H1 (cell line): ENCODE data around the gene RPL19. TPM values are rescaled to one million over a fixed set of nuclear protein-coding genes. Genes with fewer than 3 reads are reported as not detected.

ENCODE experiments used
- CTCF ChIA-PET: fragments of 300-600 bp; sonication (Branson Sonifier 250); formaldehyde crosslinking; loops from one replicate; lab custom pipeline; 2021; ENCODE audit not compliant: partially characterized antibody; lab: Charles Lee
- POLR2A ChIA-PET: fragments of 300-600 bp; sonication (Branson Sonifier 250); formaldehyde crosslinking; loops from one replicate; lab custom pipeline; 2021; ENCODE audit warnings: inconsistent platforms; ENCODE audit not compliant: partially characterized antibody; lab: Charles Lee
- DNase-seq, 2 experiments: peaks; one replicate each; pipeline versions ENCODE4 v3.0.0 to v3.0.0-alpha.2; 2010 to 2022; ENCODE audit warnings: low spot score in 2 of 2, low read depth in 1 of 2, mixed read lengths in 1 of 2
- FAIRE-seq: peaks from 2 replicates; lab custom pipeline; 2011; peaks lifted over from hg19 to GRCh38; lab: Jason Lieb, UNC
- H2AFZ ChIP-seq: 2 replicates; pipeline ENCODE4 v1.8.1; 2012; ENCODE audit warnings: low read length, inconsistent platforms
- H2AK5ac ChIP-seq: 2 replicates; pipeline ENCODE4 v1.6.1; 2013; ENCODE audit warnings: low read depth, low read length
- H2BK120ac ChIP-seq: replicated peaks from 2 replicates; pipeline ENCODE3; 2013; ENCODE audit warnings: low read depth, low read length, inconsistent platforms
- H2BK12ac ChIP-seq: 2 replicates; pipeline ENCODE4 v1.6.1; 2013; ENCODE audit warnings: low read depth, low read length
- H2BK15ac ChIP-seq: 2 replicates; pipeline ENCODE4 v1.6.1; 2013; ENCODE audit warnings: low read length
- H2BK20ac ChIP-seq: 2 replicates; pipeline ENCODE4 v1.6.1; 2013; ENCODE audit warnings: low read length
- H2BK5ac ChIP-seq: 2 replicates; pipeline ENCODE4 v1.6.1; 2013; ENCODE audit warnings: low read depth, low read length
- H3K14ac ChIP-seq: 2 replicates; pipeline ENCODE4 v1.6.1; 2013; ENCODE audit warnings: inconsistent platforms; ENCODE audit not compliant: insufficient read length
- H3K18ac ChIP-seq: 2 replicates; pipeline ENCODE4 v1.6.1; 2013; ENCODE audit warnings: low read length; ENCODE audit errors: extremely low read depth
- H3K23ac ChIP-seq: 2 replicates; pipeline ENCODE4 v1.6.1; 2013; ENCODE audit warnings: inconsistent platforms; ENCODE audit not compliant: insufficient read length
- H3K23me2 ChIP-seq: 2 replicates; pipeline ENCODE4 v1.6.1; 2013; ENCODE audit warnings: low read depth, low read length
- H3K27ac ChIP-seq: 2 replicates; pipeline ENCODE4 v1.6.1; 2011; ENCODE audit warnings: low read depth, low read length, inconsistent platforms
- H3K27me3 ChIP-seq, 4 experiments: replicated peaks in 1 of 4; 1 replicate in 1 of 4; 2 replicates in 3 of 4; pipeline versions ENCODE4 v1.6.1 to v1.8.1; 2011 to 2013; ENCODE audit warnings: low read length in 3 of 4, mild to moderate bottlenecking in 3 of 4, inconsistent platforms in 2 of 4, mixed read lengths in 2 of 4, moderate library complexity in 1 of 4; ENCODE audit not compliant: control insufficient read depth in 3 of 4, insufficient read depth in 3 of 4; ENCODE audit errors: extremely low read depth in 1 of 4
- H3K36me3 ChIP-seq, 4 experiments: 2 replicates each; pipeline versions ENCODE4 v1.6.1 to v1.8.1; 2011 to 2013; ENCODE audit warnings: mild to moderate bottlenecking in 4 of 4, low read length in 3 of 4, moderate library complexity in 2 of 4, control low read depth in 1 of 4, inconsistent platforms in 1 of 4; ENCODE audit not compliant: insufficient read depth in 4 of 4, control insufficient read depth in 2 of 4
- H3K4ac ChIP-seq: replicated peaks from 2 replicates; pipeline ENCODE3; 2013; ENCODE audit warnings: low read length, low read depth, mixed read lengths, inconsistent platforms; ENCODE audit not compliant: insufficient read length
- H3K4me1 ChIP-seq, 4 experiments: replicated peaks in 1 of 4; 1 replicate in 1 of 4; 2 replicates in 3 of 4; pipeline versions ENCODE4 v1.6.1 to v1.8.1; 2011 to 2013; ENCODE audit warnings: low read length in 3 of 4, inconsistent platforms in 2 of 4, mixed read lengths in 1 of 4; ENCODE audit not compliant: insufficient read depth in 4 of 4, control insufficient read depth in 3 of 4
- H3K4me2 ChIP-seq, 2 experiments: 2 replicates each; pipeline versions ENCODE4 v1.6.1 to v1.8.1; 2011 to 2013; ENCODE audit warnings: low read depth in 2 of 2, low read length in 2 of 2, control low read depth in 1 of 2, inconsistent platforms in 1 of 2, mild to moderate bottlenecking in 1 of 2; ENCODE audit not compliant: insufficient read depth in 1 of 2
- H3K4me3 ChIP-seq, 4 experiments: fragments of 200-600, 300-600 bp in 1 of 4; sonication (generic), shearing (Covaris generic), sonication (Bioruptor Twin) in 1 of 4; 2 replicates each; pipeline versions ENCODE4 v1.5.1 to v1.8.1; 2011 to 2016; ENCODE audit warnings: low read length in 4 of 4, low read depth in 3 of 4, control low read depth in 2 of 4, inconsistent platforms in 2 of 4, mild to moderate bottlenecking in 2 of 4, mixed read lengths in 1 of 4, moderate library complexity in 1 of 4; ENCODE audit not compliant: insufficient read depth in 2 of 4; ENCODE audit errors: extremely low read depth in 1 of 4
- H3K56ac ChIP-seq: replicated peaks from 2 replicates; pipeline ENCODE3; 2013; ENCODE audit warnings: low read depth, mild to moderate bottlenecking, mixed read lengths, low read length, inconsistent platforms; ENCODE audit not compliant: insufficient read length
- H3K79me1 ChIP-seq: 2 replicates; pipeline ENCODE4 v1.6.1; 2013; ENCODE audit warnings: low read depth, low read length, control low read depth
- H3K79me2 ChIP-seq, 2 experiments: 2 replicates each; pipeline versions ENCODE4 v1.6.1 to v1.8.1; 2012 to 2013; ENCODE audit warnings: low read length in 2 of 2, mild to moderate bottlenecking in 2 of 2, inconsistent platforms in 1 of 2; ENCODE audit not compliant: insufficient read depth in 2 of 2, control insufficient read depth in 1 of 2
- H3K9ac ChIP-seq, 4 experiments: replicated peaks in 1 of 4; 1 replicate in 1 of 4; 2 replicates in 3 of 4; pipeline versions ENCODE4 v1.6.1 to v1.8.1; 2011 to 2013; ENCODE audit warnings: low read depth in 3 of 4, low read length in 3 of 4, control low read depth in 2 of 4, mild to moderate bottlenecking in 2 of 4, moderate library complexity in 2 of 4, inconsistent platforms in 1 of 4; ENCODE audit errors: extremely low read depth in 1 of 4
- H3K9me3 ChIP-seq, 2 experiments: 2 replicates each; pipeline versions ENCODE4 v1.6.1 to v1.8.1; 2012 to 2013; ENCODE audit warnings: mild to moderate bottlenecking in 2 of 2, moderate library complexity in 2 of 2, control low read depth in 1 of 2, inconsistent platforms in 1 of 2, low read depth in 1 of 2, low read length in 1 of 2, mixed read lengths in 1 of 2; ENCODE audit not compliant: insufficient read depth in 2 of 2
- H4K20me1 ChIP-seq, 2 experiments: replicated peaks in 1 of 2; 2 replicates each; pipeline versions ENCODE3 to v1.8.1; 2011 to 2013; ENCODE audit warnings: inconsistent platforms in 2 of 2, low read length in 2 of 2, mild to moderate bottlenecking in 1 of 2; ENCODE audit not compliant: insufficient read depth in 2 of 2, control insufficient read depth in 1 of 2
- H4K5ac ChIP-seq: 2 replicates; pipeline ENCODE4 v1.6.1; 2013; ENCODE audit warnings: low read length, low read depth, mixed read lengths, inconsistent platforms; ENCODE audit not compliant: insufficient read length
- H4K8ac ChIP-seq: 2 replicates; pipeline ENCODE4 v1.8.0; 2013; ENCODE audit warnings: mild to moderate bottlenecking, moderate library complexity, low read length, inconsistent platforms; ENCODE audit not compliant: insufficient read depth; ENCODE audit errors: extremely low read depth
- H4K91ac ChIP-seq: replicated peaks from 2 replicates; pipeline ENCODE3; 2013; ENCODE audit warnings: low read length, mixed read lengths, inconsistent platforms; ENCODE audit not compliant: insufficient read length
- CHD1 ChIP-seq: IDR thresholded peaks from 2 replicates; pipeline ENCODE4 v1.6.1; 2012; ENCODE audit warnings: low read depth, low read length, improper control_type of control experiment
- EP300 ChIP-seq, 2 experiments: IDR thresholded peaks; 1 replicate in 1 of 2; 2 replicates in 1 of 2; pipeline ENCODE4 v1.6.1; 2011 to 2012; ENCODE audit warnings: low read depth in 2 of 2, low read length in 2 of 2, mild to moderate bottlenecking in 2 of 2, borderline replicate concordance in 1 of 2, inconsistent platforms in 1 of 2, moderate library complexity in 1 of 2
- KDM1A ChIP-seq: fragments of 200-600, 300-600 bp; sonication (generic); IDR thresholded peaks from 2 replicates; pipeline ENCODE4 v1.7.1; 2016; ENCODE audit warnings: mild to moderate bottlenecking, low read length, borderline replicate concordance
- RXRA ChIP-seq: IDR thresholded peaks from 2 replicates; pipeline ENCODE4 v1.6.1; 2011; ENCODE audit warnings: low read depth, mild to moderate bottlenecking, low read length, moderate library complexity; ENCODE audit not compliant: insufficient read depth
- USF2 ChIP-seq: IDR thresholded peaks from 2 replicates; pipeline ENCODE4 v1.6.1; 2011; ENCODE audit warnings: low read length, improper control_type of control experiment
- WGBS, 2 experiments: shearing (Covaris generic) in 1 of 2; methylation state at CpG; one replicate each; pipeline versions ENCODE4 v1.1.6 to v1.1.7; 2013 to 2015; ENCODE audit warnings: low lambda C conversion rate in 2 of 2, mixed read lengths in 2 of 2, inconsistent platforms in 1 of 2, low coverage in 1 of 2, missing lambda C conversion rate in 1 of 2; ENCODE audit not compliant: insufficient replicate concordance in 2 of 2, insufficient coverage in 1 of 2, insufficient read length in 1 of 2; ENCODE audit errors: extremely low coverage in 1 of 2, missing lambda C conversion rate in 1 of 2; 5-methylcytosine and 5-hydroxymethylcytosine counted together
- polyA plus RNA-seq, 7 experiments: library from polyadenylated mRNA; depleted of rRNA in 3 of 7; stranded (reverse) in 5 of 7; unstranded in 2 of 7; fragments of >200 nt in 5 of 7; fragments of 200-250 nt in 2 of 7; gene quantifications; 1 replicate in 5 of 7; 2 replicates in 1 of 7; 4 replicates in 1 of 7; pipeline versions ENCODE4 v1.2.1 to v1.2.3, GENCODE V29; 2011 to 2013; ENCODE audit warnings: missing spikeins in 2 of 7, mixed read lengths in 2 of 7
- total RNA-seq: library from RNA; stranded (reverse); fragmentation: NEBNext Ultra II Directional; extraction: Animal tissue kit (Norgen Biotek cat#: 25700); gene quantifications from 2 replicates; pipeline ENCODE4 v1.2.1, GENCODE V29; 2021

RPL19 gene
- total and polyA plus RNA-seq, 2 of the 8 experiments (the other 6 are each of a cell fraction or from before 2014, with no cell fraction given): 2,108 to 2,182 TPM

- no peak overlapping the region for H4K8ac ChIP-seq
- peaks cover 0 to 10% (median 7%) of the 10 kb centered on the region in 4 experiments; a peak in 5 of 7 replicates for H3K4me1 ChIP-seq
- no peak overlapping the region for H3K18ac ChIP-seq
- no peak overlapping the region for H3K23ac ChIP-seq
- no peak overlapping the region for H3K14ac ChIP-seq
- no peak overlapping the region for H3K4ac ChIP-seq
- H2BK5ac ChIP-seq: no peak overlapping the region
- H3K23me2 ChIP-seq: peaks cover 12% of the 10 kb centered on the region; the same call in 1 of the 2 replicates
- H3K56ac ChIP-seq: no peak overlapping the region
- H3K4me2 ChIP-seq: no peak overlapping the region
- DNase-seq (no peak), FAIRE-seq (no peak)
- H3K79me1 ChIP-seq: no peaks in the 10 kb centered on the region
- no peak overlapping the region for H2BK15ac ChIP-seq
- no peak overlapping the region for H2AK5ac ChIP-seq
- POLR2A ChIA-PET: interaction anchor here (0.8 to 0.9 kb wide), 2 partner anchors 31 to 34 kb away, joined by 3 read pairs; partner anchors contain the start of gene RPL19
- no peak overlapping the region for H3K4me3 ChIP-seq
- no peak overlapping the region for H3K9ac ChIP-seq
- H3K79me2 ChIP-seq: no peaks in the 10 kb centered on the region
- no peaks in the 10 kb centered on the region for H3K36me3 ChIP-seq
- CTCF ChIA-PET: interaction anchor here (0.8 to 7.4 kb wide), 10 partner anchors 11 to 195 kb away, joined by 4 to 63 read pairs (median 6); partner anchors contain the start of gene PLXDC1
- 96% methylated on average over 11 of the region's 14 CpGs; no CpG with 5 or more reads in 1 of the 2 experiments for WGBS, 2 experiments
- TF ChIP-seq CHD1 (no peak), USF2 (no peak), RXRA (no peak), KDM1A (no peak), EP300 (IDR thresholded peaks at IDR 0.05; ENCODE audit: borderline replicate concordance in 1 of 2, low read depth in 2 of 2, low read length in 2 of 2) (no peak)
- no peak overlapping the region for H2BK12ac ChIP-seq
- no peak overlapping the region for H2BK20ac ChIP-seq
- no peak overlapping the region for H2BK120ac ChIP-seq
- no peak overlapping the region for H4K91ac ChIP-seq
- H4K20me1 ChIP-seq: no peaks in the 10 kb centered on the region
- no peak overlapping the region for H2AFZ ChIP-seq
- H3K9me3 ChIP-seq: no peaks in the 10 kb centered on the region
- no peak overlapping the region for H3K27ac ChIP-seq
- H4K5ac ChIP-seq: no peak overlapping the region
- H3K27me3 ChIP-seq: peaks cover 14 to 31% (median 25%) of the 10 kb centered on the region in 4 experiments
Measured at GRCh38 chr17:39169101-39169500, 31.0 kb upstream of the RPL19 start.
